Smooth muscle cell (in vitro differentiated cells): ENCODE results near the gene SLC22A12. TPM values are rescaled to one million over a fixed set of nuclear protein-coding genes. Genes with fewer than 3 reads are reported as not detected.

Experiments
- DNase-seq: peaks from one replicate; lab custom pipeline; 2025; ENCODE audit not compliant: unreplicated experiment; lab: John Stamatoyannopoulos, UW
- H2AFZ ChIP-seq: fragments of 200-600 bp; sonication (generic); 2 replicates; pipeline ENCODE4 v1.6.0; 2016; ENCODE audit warnings: antibody characterized with exemption, low read depth, mild to moderate bottlenecking
- H3F3A ChIP-seq: fragments of 200-600 bp; sonication (generic); 2 replicates; pipeline ENCODE4 v1.6.0; 2017; ENCODE audit warnings: antibody characterized with exemption, low read depth
- H3K27ac ChIP-seq: fragments of 200-600 bp; sonication (generic); 2 replicates; pipeline ENCODE4 v1.5.1; 2016; ENCODE audit warnings: low read depth, mild to moderate bottlenecking
- H3K27me3 ChIP-seq: fragments of 200-600 bp; sonication (generic); 2 replicates; pipeline ENCODE4 v1.6.1; 2016; ENCODE audit warnings: low read depth, mild to moderate bottlenecking
- H3K36me3 ChIP-seq: fragments of 200-600 bp; sonication (generic); 2 replicates; pipeline ENCODE4 v1.5.1; 2016; ENCODE audit warnings: low read depth
- H3K4me1 ChIP-seq: fragments of 200-600 bp; sonication (generic); 2 replicates; pipeline ENCODE4 v1.5.1; 2016; ENCODE audit warnings: low read depth
- H3K4me2 ChIP-seq: fragments of 200-600 bp; sonication (generic); 2 replicates; pipeline ENCODE4 v1.6.0; 2016; ENCODE audit warnings: mild to moderate bottlenecking
- H3K4me3 ChIP-seq: fragments of 200-600 bp; sonication (generic); 2 replicates; pipeline ENCODE4 v1.5.1; 2016; ENCODE audit warnings: mild to moderate bottlenecking
- H3K79me2 ChIP-seq: fragments of 200-600 bp; sonication (generic); 2 replicates; pipeline ENCODE4 v1.6.0; 2016; ENCODE audit warnings: low read depth, mild to moderate bottlenecking
- H3K9ac ChIP-seq: fragments of 200-600 bp; sonication (generic); 2 replicates; pipeline ENCODE4 v1.6.0; 2016; ENCODE audit warnings: low read depth
- H3K9me3 ChIP-seq: fragments of 200-600 bp; sonication (generic); replicated peaks from 2 replicates; pipeline ENCODE4 v1.5.1; 2016; ENCODE audit warnings: low read depth
- H4K20me1 ChIP-seq: fragments of 200-600 bp; sonication (generic); 2 replicates; pipeline ENCODE4 v1.6.0; 2016; ENCODE audit warnings: low read depth
- CTCF ChIP-seq: fragments of 200-600 bp; sonication (generic); IDR thresholded peaks from 2 replicates; pipeline ENCODE4 v1.5.1; 2017; ENCODE audit warnings: borderline replicate concordance, mild to moderate bottlenecking, antibody characterized with exemption; ENCODE audit not compliant: insufficient read depth, poor library complexity, severe bottlenecking
- WGBS: methylation state at CpG from one replicate; pipeline ENCODE4 v1.1.7; 2016; ENCODE audit warnings: low lambda C conversion rate; 5-methylcytosine and 5-hydroxymethylcytosine counted together
- polyA plus RNA-seq: library from polyadenylated mRNA; unstranded; fragments of >200 nt; fragmentation: Nextera tagmentation; extraction: Ambion mirVana; gene quantifications from 2 replicates; pipeline ENCODE4 v1.2.1, GENCODE V29; 2016
- total RNA-seq: library from RNA; depleted of rRNA; stranded (reverse); fragments of >200 nt; gene quantifications from 2 replicates; pipeline ENCODE4 v1.2.3, GENCODE V29; 2014

The SLC22A12 gene
- total and polyA plus RNA-seq, 2 experiments from 2014 or later: not detected

GRCh38 chr11:64621283-64622019 lies 30.4 kb downstream of the SLC22A12 start:
- WGBS: 88% methylated on average over 5 of the region's 5 CpGs

GRCh38 chr11:64622681-64623080 lies 31.7 kb downstream of the SLC22A12 start:
- Histone ChIP-seq H3K4me2 (no peak overlapping the region), H3K79me2 (no peaks in the 10 kb centered on the region), H4K20me1 (no peaks in the 10 kb centered on the region), H2AFZ (no peak overlapping the region), H3K27ac (no peak overlapping the region), H3K9ac (no peak overlapping the region), H3K9me3 (no peaks in the 10 kb centered on the region), H3K4me1 (peaks cover 5% of the 10 kb centered on the region), H3K4me3 (no peak overlapping the region), H3K27me3 (no peaks in the 10 kb centered on the region), H3K36me3 (no peaks in the 10 kb centered on the region), H3F3A (no peaks in the 10 kb centered on the region)
- TF ChIP-seq CTCF: no peak
- WGBS: 94% methylated on average over 19 of the region's 19 CpGs
- DNase-seq: no peak

More at GRCh38 chr11:64621283-64622019, 30.4 kb downstream of the SLC22A12 start:
- TF ChIP-seq CTCF: no peak
- H3K9me3 ChIP-seq: no peaks in the 10 kb centered on the region
- no peak overlapping the region for H3K9ac ChIP-seq
- no peaks in the 10 kb centered on the region for H4K20me1 ChIP-seq
- no peak overlapping the region for H3K4me3 ChIP-seq
- DNase-seq: no peak
- no peak overlapping the region for H3K27ac ChIP-seq
- no peak overlapping the region for H3K4me2 ChIP-seq
- no peaks in the 10 kb centered on the region for H3F3A ChIP-seq
- no peaks in the 10 kb centered on the region for H3K79me2 ChIP-seq
- H2AFZ ChIP-seq: no peak overlapping the region
- H3K27me3 ChIP-seq: no peaks in the 10 kb centered on the region
- no peaks in the 10 kb centered on the region for H3K36me3 ChIP-seq
- H3K4me1 ChIP-seq: peaks cover 5% of the 10 kb centered on the region

GRCh38 chr11:64624883-64625481 lies 34.0 kb downstream of the SLC22A12 start:
- Histone ChIP-seq H2AFZ (no peak overlapping the region), H3K4me3 (no peak overlapping the region), H3K27ac (no peak overlapping the region), H3K27me3 (peaks cover 12% of the 10 kb centered on the region), H3K79me2 (no peaks in the 10 kb centered on the region), H3K4me2 (no peak overlapping the region), H4K20me1 (no peaks in the 10 kb centered on the region), H3K36me3 (no peaks in the 10 kb centered on the region), H3K9me3 (no peaks in the 10 kb centered on the region), H3F3A (no peaks in the 10 kb centered on the region), H3K9ac (no peak overlapping the region), H3K4me1 (peaks cover 5% of the 10 kb centered on the region)
- WGBS: 93% methylated on average over 4 of the region's 4 CpGs
- TF ChIP-seq CTCF: no peak
- DNase-seq: no peak
